Left lung (tissue), 10 donors: ENCODE data around the gene ILDR2. TPM values are rescaled to one million over a fixed set of nuclear protein-coding genes. Genes with fewer than 3 reads are reported as not detected.

Experiments
- ATAC-seq: fragments of 200-7000 bp; cut with Tn5 transposase; one replicate; pipeline ENCODE4 v1.9.1; 2020; ENCODE audit warnings: moderate library complexity
- DNase-seq, 4 donors: peaks; one replicate each; pipeline ENCODE4 v3.0.0-alpha.2; 2013 to 2020
- H3K27ac ChIP-seq, 2 donors: fragments of 200-600 bp; sonication (generic) in 1 of 2; one replicate each; pipeline versions ENCODE4 v1.5.0 to v1.8.0; 2020 to 2021
- H3K27me3 ChIP-seq, 2 donors: fragments of 200-600 bp; sonication (generic) in 1 of 2; one replicate each; pipeline versions ENCODE4 v1.5.0 to v1.8.0; 2020 to 2021
- H3K36me3 ChIP-seq, 2 donors: fragments of 200-600 bp; sonication (generic) in 1 of 2; one replicate each; pipeline versions ENCODE4 v1.5.0 to v1.8.0; 2020 to 2021
- H3K4me1 ChIP-seq, 2 donors: fragments of 200-600 bp; one replicate each; pipeline ENCODE4 v1.8.0; 2021
- H3K4me3 ChIP-seq, 2 donors: fragments of 200-600 bp; sonication (generic) in 1 of 2; one replicate each; pipeline versions ENCODE4 v1.5.0 to v1.8.0; 2020 to 2021; ENCODE audit warnings: mild to moderate bottlenecking in 1 of 2
- H3K9me3 ChIP-seq, 2 donors: fragments of 200-600 bp; sonication (generic) in 1 of 2; one replicate each; pipeline versions ENCODE4 v1.5.0 to v1.8.0; 2020 to 2021
- intact Hi-C, 2 donors: fragments of 100-400 bp; cut with DNase I; formaldehyde crosslinking; loops; one replicate each; pipeline versions ENCODE4 v1.11.2 to v1.14.2; 2022
- polyA plus RNA-seq, 6 donors: library from polyadenylated mRNA; unstranded; fragments of 120-200 nt; gene quantifications; one replicate each; pipeline ENCODE4 v1.2.1, GENCODE V29; 2013; ENCODE audit not compliant: insufficient read length in 6 of 6
- total RNA-seq, 2 donors: library from RNA; stranded (reverse); fragmentation: NEBNext Ultra II Directional; extraction: Animal tissue kit (Norgen Biotek cat#: 25700); gene quantifications; one replicate each; pipeline ENCODE4 v1.2.1, GENCODE V29; 2021
- TF ChIP-seq, protein P1 (sequence below), 2 donors: fragments of 200-600 bp; sonication (generic) in 1 of 2; IDR thresholded peaks; one replicate each; pipeline versions ENCODE4 v1.5.0 to v1.8.0; 2021; ENCODE audit warnings: antibody characterized with exemption in 2 of 2
- donor health status: DM: no; HTN: yes; CAD: no.
- donor health status: DM: no; HTN: no; CAD: no.

ILDR2 gene
- total and polyA plus RNA-seq, 8 donors, result 0.36 to 2.1 (median 0.64) TPM

DNA sequence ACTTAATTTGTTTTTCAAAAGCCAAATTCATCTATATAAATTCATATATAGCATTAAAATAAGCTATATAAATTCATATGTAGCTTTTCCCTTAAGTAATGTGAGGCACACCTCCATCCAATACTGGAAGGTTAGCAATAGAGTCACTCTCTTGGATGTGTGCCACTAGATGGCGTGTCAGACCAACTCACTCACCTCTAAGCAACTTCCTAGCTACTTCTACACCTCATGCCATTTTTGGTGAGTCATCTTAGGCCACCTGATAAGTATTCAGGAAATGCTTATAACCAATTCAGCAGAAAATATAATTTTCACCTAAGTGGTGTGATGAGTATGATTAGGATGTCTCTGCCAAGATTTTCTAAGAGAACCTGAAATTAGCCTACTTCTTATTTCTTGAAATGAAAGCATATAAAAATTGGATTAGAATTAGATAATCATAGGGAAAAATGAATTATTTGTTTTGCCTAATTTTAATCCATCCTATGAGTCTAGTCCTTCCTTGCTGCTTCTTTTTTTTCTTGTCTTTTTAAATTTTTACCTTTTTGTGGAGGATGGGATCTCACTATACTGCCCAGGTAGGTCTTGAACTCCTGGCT, 64.8 kb downstream of the ILDR2 start:
- TF ChIP-seq, protein P1, sequence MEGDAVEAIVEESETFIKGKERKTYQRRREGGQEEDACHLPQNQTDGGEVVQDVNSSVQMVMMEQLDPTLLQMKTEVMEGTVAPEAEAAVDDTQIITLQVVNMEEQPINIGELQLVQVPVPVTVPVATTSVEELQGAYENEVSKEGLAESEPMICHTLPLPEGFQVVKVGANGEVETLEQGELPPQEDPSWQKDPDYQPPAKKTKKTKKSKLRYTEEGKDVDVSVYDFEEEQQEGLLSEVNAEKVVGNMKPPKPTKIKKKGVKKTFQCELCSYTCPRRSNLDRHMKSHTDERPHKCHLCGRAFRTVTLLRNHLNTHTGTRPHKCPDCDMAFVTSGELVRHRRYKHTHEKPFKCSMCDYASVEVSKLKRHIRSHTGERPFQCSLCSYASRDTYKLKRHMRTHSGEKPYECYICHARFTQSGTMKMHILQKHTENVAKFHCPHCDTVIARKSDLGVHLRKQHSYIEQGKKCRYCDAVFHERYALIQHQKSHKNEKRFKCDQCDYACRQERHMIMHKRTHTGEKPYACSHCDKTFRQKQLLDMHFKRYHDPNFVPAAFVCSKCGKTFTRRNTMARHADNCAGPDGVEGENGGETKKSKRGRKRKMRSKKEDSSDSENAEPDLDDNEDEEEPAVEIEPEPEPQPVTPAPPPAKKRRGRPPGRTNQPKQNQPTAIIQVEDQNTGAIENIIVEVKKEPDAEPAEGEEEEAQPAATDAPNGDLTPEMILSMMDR (IDR thresholded peaks at IDR 0.05), result peak; percentile 54 to 74
- no peaks in the 10 kb centered on the region for H3K36me3 ChIP-seq
- H3K9me3 ChIP-seq, result no peaks in the 10 kb centered on the region
- H3K27ac ChIP-seq, result no peak overlapping the region
- H3K4me1 ChIP-seq, result no peaks in the 10 kb centered on the region
- ATAC-seq, result peak; percentile 99
- no peak overlapping the region for H3K4me3 ChIP-seq
- H3K27me3 ChIP-seq, result no peaks in the 10 kb centered on the region
- peak in 3 of 4 donors; percentile 47 to 79 (median 67) for DNase-seq
- intact Hi-C loops, result no loop called here

DNA sequence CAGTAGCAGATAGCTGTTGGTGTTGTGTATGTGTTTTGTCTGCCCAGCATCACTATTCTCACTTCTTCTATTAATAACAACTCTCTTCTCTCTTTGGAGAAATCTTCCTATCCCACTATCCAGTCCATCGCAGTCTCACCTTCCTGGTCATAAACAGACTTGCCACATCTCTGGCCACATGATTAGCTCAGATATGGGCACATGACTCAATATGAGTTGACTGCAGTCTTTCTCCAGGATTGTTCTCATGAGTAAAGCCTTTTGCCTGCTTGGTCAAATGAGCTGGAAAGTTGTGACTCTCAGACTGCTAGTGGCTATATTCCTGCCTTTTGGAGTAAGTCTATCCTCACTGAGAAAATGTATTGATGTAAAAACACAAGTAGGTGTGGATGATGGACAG, 66.4 kb downstream of the ILDR2 start:
- H3K27ac ChIP-seq, result no peak overlapping the region
- TF ChIP-seq, protein P1 (IDR thresholded peaks at IDR 0.05), result no peak
- no peaks in the 10 kb centered on the region for H3K9me3 ChIP-seq
- H3K36me3 ChIP-seq, result no peaks in the 10 kb centered on the region
- DNase-seq (no peak), ATAC-seq (no peak)
- no peaks in the 10 kb centered on the region for H3K4me1 ChIP-seq
- no peaks in the 10 kb centered on the region for H3K27me3 ChIP-seq
- intact Hi-C loops, result loop anchor here in 1 of 2 donors (5.0 kb wide), 1 partner anchor 148 kb away; no protein-coding TSS in a partner anchor
- H3K4me3 ChIP-seq, result no peak overlapping the region

DNA sequence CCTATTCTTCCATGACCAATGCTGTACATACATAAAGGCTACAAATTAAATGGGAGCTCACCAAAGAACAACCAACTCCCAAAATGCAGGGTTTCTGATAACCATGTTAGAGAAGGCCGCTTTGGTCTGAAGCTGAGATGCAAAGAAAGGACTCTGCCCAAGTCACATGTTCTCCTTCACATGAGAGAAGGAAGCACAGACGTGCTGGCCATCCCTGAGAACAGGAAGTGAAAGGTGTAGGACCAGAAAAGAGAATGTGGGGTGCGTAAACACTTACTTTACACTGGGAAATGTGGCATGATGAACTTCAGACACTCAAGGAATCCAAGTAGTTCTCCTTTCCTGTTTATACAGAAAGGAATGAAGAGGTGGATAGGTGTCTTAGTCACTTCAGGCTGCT, 67.6 kb downstream of the ILDR2 start:
- no peak overlapping the region for H3K4me3 ChIP-seq
- no peaks in the 10 kb centered on the region for H3K36me3 ChIP-seq
- TF ChIP-seq, protein P1 (IDR thresholded peaks at IDR 0.05), result no peak
- no peak for ATAC-seq
- intact Hi-C loops, result loop anchor here in 1 of 2 donors (5.0 kb wide), 1 partner anchor 150 kb away; no protein-coding TSS in a partner anchor
- H3K4me1 ChIP-seq, result no peaks in the 10 kb centered on the region
- H3K9me3 ChIP-seq, result no peaks in the 10 kb centered on the region
- no peaks in the 10 kb centered on the region for H3K27me3 ChIP-seq
- DNase-seq, result no peak
- no peak overlapping the region for H3K27ac ChIP-seq

DNA sequence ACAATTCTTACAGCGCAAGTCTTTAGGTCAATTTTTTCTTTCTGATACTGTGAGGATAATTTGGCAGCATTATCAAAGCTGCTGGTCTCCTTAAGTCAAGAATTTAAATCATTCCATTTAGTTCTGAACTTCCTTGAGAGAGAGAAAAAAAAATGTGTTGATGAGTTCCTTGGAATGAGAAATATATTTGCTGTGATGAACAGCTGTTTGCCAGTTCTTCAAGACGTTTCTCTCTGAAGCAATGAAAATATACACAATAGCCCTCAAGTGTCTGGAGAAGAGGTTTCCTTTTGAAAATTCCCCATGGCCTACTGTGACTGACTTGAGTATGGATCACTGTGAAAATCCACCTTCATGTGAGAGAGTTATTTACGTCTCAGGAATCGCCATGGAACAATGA, 68.3 kb downstream of the ILDR2 start:
- DNase-seq (no peak), ATAC-seq (no peak)
- H3K27ac ChIP-seq, result no peak overlapping the region
- TF ChIP-seq, protein P1 (IDR thresholded peaks at IDR 0.05), result no peak
- H3K9me3 ChIP-seq, result no peaks in the 10 kb centered on the region
- H3K36me3 ChIP-seq, result no peaks in the 10 kb centered on the region
- intact Hi-C loops, result loop anchor here in 1 of 2 donors (5.0 kb wide), 1 partner anchor 150 kb away; no protein-coding TSS in a partner anchor
- no peak overlapping the region for H3K4me3 ChIP-seq
- H3K4me1 ChIP-seq, result no peaks in the 10 kb centered on the region
- no peaks in the 10 kb centered on the region for H3K27me3 ChIP-seq

DNA sequence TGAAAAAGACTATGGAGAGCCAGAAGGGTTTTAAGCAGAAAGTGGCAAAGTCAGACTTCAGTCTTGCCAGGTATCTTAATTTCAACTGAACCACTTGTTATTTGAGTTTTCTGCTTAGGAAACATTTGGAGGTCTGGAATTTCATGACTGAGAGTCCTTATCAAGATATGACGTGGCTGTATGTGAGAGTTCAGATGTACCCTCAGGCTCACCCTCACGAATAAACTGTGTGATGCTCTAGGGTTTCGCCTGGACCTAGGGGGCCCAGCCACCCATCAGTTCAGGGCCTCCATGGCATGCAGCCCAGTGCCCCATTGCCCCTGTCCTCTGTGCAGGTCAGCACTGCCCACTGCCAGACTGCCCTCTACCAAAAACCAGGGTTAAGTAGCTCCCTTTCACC, 68.7 kb downstream of the ILDR2 start:
- peak in 1 of 4 donors; percentile 19 for DNase-seq

More for the DNA sequence above, 68.7 kb downstream of the ILDR2 start:
- ATAC-seq, result no peak
- Histone ChIP-seq H3K36me3 (no peaks in the 10 kb centered on the region), H3K9me3 (no peaks in the 10 kb centered on the region), H3K4me1 (no peaks in the 10 kb centered on the region), H3K4me3 (no peak overlapping the region), H3K27ac (no peak overlapping the region), H3K27me3 (no peaks in the 10 kb centered on the region)
- intact Hi-C loops, result loop anchor here in 1 of 2 donors (5.0 kb wide), 1 partner anchor 151 kb away; no protein-coding TSS in a partner anchor
- TF ChIP-seq, protein P1 (IDR thresholded peaks at IDR 0.05), result no peak
